HepG2 (cell line): ENCODE measurements around the gene RBM19. TPM values are rescaled to one million over a fixed set of nuclear protein-coding genes. Genes with fewer than 3 reads are reported as not detected.

Experiments
- AKNA ChIP-seq: sonication (generic); formaldehyde crosslinking; IDR thresholded peaks from 2 replicates; pipeline ENCODE4 v1.4.0; 2020; ENCODE audit warnings: missing genetic modification reagents, borderline replicate concordance
- JDP2 ChIP-seq: sonication (generic); formaldehyde crosslinking; IDR thresholded peaks from 2 replicates; pipeline ENCODE4 v1.8.1; 2022; ENCODE audit warnings: missing genetic modification reagents, borderline replicate concordance
- KLF11 ChIP-seq: IDR thresholded peaks from 2 replicates; pipeline ENCODE4 v1.6.1; 2016; ENCODE audit warnings: missing compliant biosample characterization
- KLF15 ChIP-seq: sonication (generic); formaldehyde crosslinking; IDR thresholded peaks from 2 replicates; pipeline ENCODE4 v1.8.1; 2023; ENCODE audit warnings: borderline replicate concordance, mild to moderate bottlenecking, inconsistent platforms, missing genetic modification reagents, mixed read lengths
- KLF16 ChIP-seq, 2 experiments: sonication (generic) in 1 of 2; formaldehyde crosslinking in 1 of 2; IDR thresholded peaks; 2 replicates each; pipeline versions ENCODE4 v1.6.1 to v1.8.0; 2016 to 2023; ENCODE audit warnings: missing genetic modification reagents in 2 of 2, missing compliant biosample characterization in 1 of 2
- RFXAP ChIP-seq: sonication (generic); formaldehyde crosslinking; IDR thresholded peaks from 2 replicates; pipeline ENCODE4 v1.4.0; 2020; ENCODE audit warnings: missing genetic modification reagents, borderline replicate concordance
- SRY ChIP-seq: sonication (generic); formaldehyde crosslinking; IDR thresholded peaks from 2 replicates; pipeline ENCODE4 v1.8.0; 2022; ENCODE audit warnings: mild to moderate bottlenecking, missing genetic modification reagents
- U2AF2 ChIP-seq: fragments of 200-400 bp; formaldehyde crosslinking; IDR thresholded peaks from 2 replicates; pipeline ENCODE4 v1.6.1; 2017; ENCODE audit warnings: low read depth, mild to moderate bottlenecking, low read length
- YEATS4 ChIP-seq: sonication (generic); formaldehyde crosslinking; IDR thresholded peaks from 2 replicates; pipeline ENCODE4 v1.4.0; 2020; ENCODE audit warnings: missing genetic modification reagents, borderline replicate concordance
- ZNF350 ChIP-seq: sonication (generic); formaldehyde crosslinking; IDR thresholded peaks from 2 replicates; pipeline ENCODE4 v1.4.0; 2020; ENCODE audit warnings: mild to moderate bottlenecking, low read depth, missing genetic modification reagents, borderline replicate concordance
- polyA plus RNA-seq, 8 experiments: library from polyadenylated mRNA; depleted of rRNA in 3 of 8; stranded (reverse) in 7 of 8; unstranded in 1 of 8; fragments of >200 nt; fragmentation: Illumina TruSeq in 4 of 8; extraction: Trizol in 4 of 8; gene quantifications; 2 replicates each; pipeline versions ENCODE4 v1.2.1 to v1.2.3, GENCODE V29; 2011 to 2016; ENCODE audit warnings: low read depth in 4 of 8, missing spikeins in 1 of 8, mixed read lengths in 1 of 8; ENCODE audit not compliant: insufficient read depth in 1 of 8
- total RNA-seq, 5 experiments: library from RNA; depleted of rRNA; stranded (reverse); fragments of >200 nt; fragmentation: Illumina TruSeq; extraction: Trizol; gene quantifications; 2 replicates each; pipeline ENCODE4 v1.2.3, GENCODE V29; 2016; ENCODE audit warnings: low read depth in 1 of 5
- TF ChIP-seq, protein P1 (sequence below): sonication (generic); formaldehyde crosslinking; IDR thresholded peaks from 2 replicates; pipeline ENCODE4 v1.4.0; 2020; ENCODE audit warnings: mild to moderate bottlenecking, missing genetic modification reagents

RBM19 gene
- total and polyA plus RNA-seq, 2 of the 13 experiments (the other 11 are each of a cell fraction or from before 2014, with no cell fraction given): 19.3 to 32.2 TPM

- TF ChIP-seq AKNA (no peak), ZNF350 (peak; percentile 19; the same call in 1 of the 2 replicates), RFXAP (CRISPR knock-in tag) (no peak), U2AF2 (no peak), KLF15 (CRISPR knock-in tag) (no peak), YEATS4 (no peak), KLF11 (CRISPR knock-in tag) (no peak), SRY (CRISPR knock-in tag) (no peak), JDP2 (CRISPR knock-in tag) (no peak), KLF16 (CRISPR knock-in tag; IDR thresholded peaks at IDR 0.05) (no peak)
- TF ChIP-seq, protein P1, sequence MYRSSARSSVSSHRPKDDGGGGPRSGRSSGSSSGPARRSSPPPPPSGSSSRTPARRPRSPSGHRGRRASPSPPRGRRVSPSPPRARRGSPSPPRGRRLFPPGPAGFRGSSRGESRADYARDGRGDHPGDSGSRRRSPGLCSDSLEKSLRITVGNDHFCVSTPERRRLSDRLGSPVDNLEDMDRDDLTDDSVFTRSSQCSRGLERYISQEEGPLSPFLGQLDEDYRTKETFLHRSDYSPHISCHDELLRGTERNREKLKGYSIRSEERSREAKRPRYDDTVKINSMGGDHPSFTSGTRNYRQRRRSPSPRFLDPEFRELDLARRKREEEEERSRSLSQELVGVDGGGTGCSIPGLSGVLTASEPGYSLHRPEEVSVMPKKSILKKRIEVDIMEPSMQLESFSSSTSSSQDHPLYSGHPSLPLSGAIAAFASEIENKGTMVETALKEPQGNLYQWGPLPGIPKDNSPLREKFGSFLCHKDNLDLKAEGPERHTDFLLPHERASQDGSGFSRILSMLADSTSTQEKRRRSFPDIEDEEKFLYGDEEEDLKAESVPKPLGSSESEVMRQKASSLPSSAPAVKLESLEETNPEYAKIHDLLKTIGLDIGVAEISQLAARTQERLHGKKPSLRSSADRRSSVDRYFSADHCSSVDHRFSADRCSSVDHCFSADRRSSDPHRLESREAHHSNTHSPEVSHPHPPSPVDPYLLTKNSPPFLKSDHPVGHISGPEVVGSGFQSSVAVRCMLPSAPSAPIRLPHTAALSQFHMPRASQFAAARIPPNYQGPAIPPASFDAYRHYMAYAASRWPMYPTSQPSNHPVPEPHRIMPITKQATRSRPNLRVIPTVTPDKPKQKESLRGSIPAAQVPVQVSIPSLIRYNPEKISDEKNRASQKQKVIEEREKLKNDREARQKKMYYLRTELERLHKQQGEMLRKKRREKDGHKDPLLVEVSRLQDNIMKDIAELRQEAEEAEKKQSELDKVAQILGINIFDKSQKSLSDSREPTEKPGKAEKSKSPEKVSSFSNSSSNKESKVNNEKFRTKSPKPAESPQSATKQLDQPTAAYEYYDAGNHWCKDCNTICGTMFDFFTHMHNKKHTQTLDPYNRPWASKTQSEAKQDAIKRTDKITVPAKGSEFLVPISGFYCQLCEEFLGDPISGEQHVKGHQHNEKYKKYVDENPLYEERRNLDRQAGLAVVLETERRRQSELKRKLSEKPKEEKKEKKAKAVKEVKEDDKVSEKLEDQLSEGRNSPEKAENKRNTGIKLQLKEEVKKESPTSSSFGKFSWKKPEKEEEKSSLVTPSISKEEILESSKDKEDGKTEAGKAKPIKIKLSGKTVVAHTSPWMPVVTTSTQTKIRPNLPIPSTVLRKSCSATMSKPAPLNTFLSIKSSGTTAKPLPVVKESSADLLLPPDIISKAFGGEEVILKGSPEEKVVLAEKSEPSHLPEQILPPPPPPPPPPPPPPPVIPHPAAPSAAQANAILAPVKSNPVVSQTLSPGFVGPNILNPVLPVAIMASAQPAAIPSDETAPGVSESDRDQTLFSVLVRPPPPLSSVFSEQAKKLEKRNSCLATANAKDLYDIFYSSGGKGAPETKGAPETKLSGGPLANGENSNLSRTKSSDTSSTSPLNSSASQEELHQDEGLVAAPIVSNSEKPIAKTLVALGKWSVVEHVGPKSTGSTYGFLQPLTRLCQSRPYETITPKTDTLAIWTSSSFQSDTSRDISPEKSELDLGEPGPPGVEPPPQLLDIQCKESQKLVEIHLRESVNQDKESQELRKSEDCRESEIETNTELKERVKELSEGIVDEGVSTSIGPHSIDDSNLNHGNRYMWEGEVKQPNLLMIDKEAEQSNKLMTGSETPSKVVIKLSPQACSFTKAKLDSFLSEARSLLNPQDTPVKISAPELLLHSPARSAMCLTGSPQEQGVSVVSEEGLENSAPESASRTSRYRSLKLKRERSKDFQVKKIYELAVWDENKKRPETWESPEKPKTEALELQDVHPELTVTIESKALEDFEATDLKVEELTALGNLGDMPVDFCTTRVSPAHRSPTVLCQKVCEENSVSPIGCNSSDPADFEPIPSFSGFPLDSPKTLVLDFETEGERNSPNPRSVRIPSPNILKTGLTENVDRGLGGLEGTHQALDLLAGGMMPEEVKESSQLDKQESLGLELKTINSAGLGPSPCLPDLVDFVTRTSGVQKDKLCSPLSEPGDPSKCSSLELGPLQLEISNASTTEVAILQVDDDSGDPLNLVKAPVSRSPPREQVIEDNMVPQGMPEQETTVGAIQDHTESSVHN (CRISPR knock-in tag): no peak
Observed at GRCh38 chr12:113808095-113808951, 157.8 kb downstream of the RBM19 start (continued).
